Tongue (tissue), 2 donors: ENCODE data around the gene RANGRF. TPM values are rescaled to one million over a fixed set of nuclear protein-coding genes. Genes with fewer than 3 reads are reported as not detected.
"Not testable (repeated sequence)": the region's sequence is repeated elsewhere in the genome, so short reads cannot be mapped to it uniquely, and the experiment has no call there.

Source experiments
- DNase-seq: peaks from one replicate; pipeline ENCODE4 v3.0.0-alpha.2; 2015
- total RNA-seq: library from RNA; depleted of rRNA; stranded (reverse); fragments of >200 nt; gene quantifications from one replicate; pipeline ENCODE4 v1.2.3, GENCODE V29; 2014

The RANGRF gene
- 7.5 TPM for total RNA-seq

- peak; percentile 96 for DNase-seq
Observed at GRCh38 chr17:8288336-8289102, at the start of gene RANGRF. Gene RANGRF, plus strand, starts transcription at chr17:8288670. Its CDS starts 119 bp downstream, at chr17:8288789.

GRCh38 chr17:8243827-8244226 lies 44.6 kb upstream of the RANGRF start:
- DNase-seq = no peak

GRCh38 chr17:8244768-8245167 lies 43.7 kb upstream of the RANGRF start:
- no peak for DNase-seq

- peak; percentile 97 for DNase-seq
Observed at GRCh38 chr17:8248751-8249607, 39.5 kb upstream of the RANGRF start, which contains the start of gene PFAS. Gene PFAS, plus strand, starts transcription at chr17:8249289. Its CDS starts 4,649 bp downstream, at chr17:8253938.

- DNase-seq = no peak
Observed at GRCh38 chr17:8249621-8250500, 38.6 kb upstream of the RANGRF start.

GRCh38 chr17:8251411-8251810 lies 37.1 kb upstream of the RANGRF start:
- DNase-seq = not testable (repeated sequence)

- DNase-seq = peak; percentile 15
Observed at GRCh38 chr17:8253801-8254200, 34.7 kb upstream of the RANGRF start.

GRCh38 chr17:8254881-8255280 lies 33.6 kb upstream of the RANGRF start:
- no peak for DNase-seq

GRCh38 chr17:8255499-8255898 lies 33.0 kb upstream of the RANGRF start:
- no peak for DNase-seq

- no peak for DNase-seq
Observed at GRCh38 chr17:8256291-8256690, 32.2 kb upstream of the RANGRF start.

GRCh38 chr17:8256691-8257090 lies 31.8 kb upstream of the RANGRF start:
- DNase-seq = no peak

- no peak for DNase-seq
Observed at GRCh38 chr17:8257801-8258200, 30.7 kb upstream of the RANGRF start.

GRCh38 chr17:8264320-8264719 lies 24.1 kb upstream of the RANGRF start:
- no peak for DNase-seq

GRCh38 chr17:8264836-8265542 lies 23.5 kb upstream of the RANGRF start:
- no peak for DNase-seq

- no peak for DNase-seq
Observed at GRCh38 chr17:8266648-8267479, 21.6 kb upstream of the RANGRF start.

- DNase-seq = no peak
Observed at GRCh38 chr17:8267480-8268147, 20.9 kb upstream of the RANGRF start.

GRCh38 chr17:8268550-8269298 lies 19.7 kb upstream of the RANGRF start:
- no peak for DNase-seq

- DNase-seq = no peak
Observed at GRCh38 chr17:8272421-8272820, 16.0 kb upstream of the RANGRF start.

- no peak for DNase-seq
Observed at GRCh38 chr17:8273884-8274444, 14.5 kb upstream of the RANGRF start.
